8988T (cell line): ENCODE results near the gene FOXA1.

Source experiments
- DNase-seq: peaks from one replicate; pipeline ENCODE4 v3.0.0; 2011

The FOXA1 gene

GRCh38 chr14:37594971-37595808 is at the start of gene FOXA1, which contains the start of gene TTC6:
Gene FOXA1, minus strand, starts transcription at chr14:37595249. Its CDS starts 277 bp downstream, at chr14:37594972.
Gene TTC6, plus strand, starts transcription at chr14:37595629. Its CDS starts 26,436 bp downstream, at chr14:37622065.
- peak; percentile 86 for DNase-seq

DNA sequence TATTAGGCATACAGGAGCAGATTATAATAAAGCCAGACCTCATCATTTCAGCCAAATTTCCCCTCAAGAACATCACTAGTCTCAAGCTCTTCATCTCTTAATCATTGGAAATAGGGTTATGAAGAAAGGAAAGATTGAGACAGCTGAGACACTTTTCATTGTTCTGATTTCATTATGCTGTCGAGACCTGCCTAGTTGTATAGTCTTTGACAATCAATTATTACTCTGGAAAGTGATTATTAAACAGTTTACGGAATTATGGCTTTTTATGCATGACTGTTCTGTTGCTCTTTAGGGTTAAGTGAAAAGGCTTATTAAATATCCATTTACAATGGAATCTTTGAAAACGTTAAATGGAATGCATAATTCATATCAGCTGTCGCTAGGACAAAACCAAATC is 48.7 kb upstream of the FOXA1 start:
- DNase-seq = no peak

- DNase-seq = no peak
Measured at GRCh38 chr14:37642125-37642524, 47.1 kb upstream of the FOXA1 start.

DNA sequence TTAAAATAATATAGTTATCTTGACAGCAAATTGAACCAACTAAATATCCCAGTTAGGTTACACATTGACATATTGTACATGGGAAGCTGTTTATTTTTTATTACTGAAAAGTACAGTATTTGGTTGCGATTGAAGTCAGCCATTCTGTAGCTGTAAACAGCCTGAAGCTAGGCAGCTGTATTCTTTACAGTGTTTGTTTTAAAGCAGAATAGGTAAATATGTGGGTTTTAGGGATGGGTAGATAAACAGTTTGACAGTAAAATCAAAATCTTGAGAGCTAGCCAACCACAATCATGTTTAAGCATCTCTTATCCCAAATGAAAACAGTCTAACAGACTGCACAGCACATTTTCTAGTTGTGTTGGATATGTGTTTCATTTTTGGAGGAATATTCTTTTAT is 46.1 kb upstream of the FOXA1 start:
- no peak for DNase-seq

DNA sequence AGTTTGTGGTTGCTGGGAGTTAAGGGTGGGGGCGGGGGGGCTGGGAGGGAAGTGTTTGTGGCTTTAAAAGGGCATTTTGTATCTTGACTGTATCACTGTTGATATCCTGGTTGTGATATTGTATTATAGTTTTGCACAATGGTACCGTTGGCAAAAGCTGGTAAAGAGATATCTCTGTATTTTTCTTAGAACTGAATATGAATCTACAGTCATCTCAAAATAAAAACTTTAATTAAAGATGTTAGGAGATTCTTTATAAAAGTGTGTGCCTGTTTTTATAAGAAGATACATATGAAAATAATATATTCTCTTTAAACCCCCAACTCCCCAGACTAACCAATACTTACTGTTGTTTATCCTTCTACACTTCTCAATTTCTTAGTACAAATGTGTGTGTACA is 43.5 kb upstream of the FOXA1 start:
- no peak for DNase-seq

DNA sequence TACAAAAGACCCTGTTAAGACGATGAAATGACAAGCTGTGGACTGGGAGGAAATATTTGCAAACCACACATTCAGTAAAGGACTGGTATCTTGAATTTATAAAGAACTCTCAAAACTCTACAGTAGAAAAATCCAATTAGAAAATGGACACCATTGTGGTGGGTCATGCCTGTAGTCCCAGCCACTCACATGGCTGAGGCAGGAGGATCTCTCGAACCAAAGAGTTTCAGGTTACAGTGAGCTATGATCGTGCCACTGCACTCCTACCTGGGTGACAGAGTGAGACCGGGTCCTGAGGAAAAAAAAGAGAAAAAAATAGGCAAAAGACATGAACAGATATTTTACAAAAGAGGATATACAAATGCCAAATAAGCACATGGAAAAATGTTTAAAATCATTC is 42.3 kb upstream of the FOXA1 start:
- DNase-seq = no peak

DNA sequence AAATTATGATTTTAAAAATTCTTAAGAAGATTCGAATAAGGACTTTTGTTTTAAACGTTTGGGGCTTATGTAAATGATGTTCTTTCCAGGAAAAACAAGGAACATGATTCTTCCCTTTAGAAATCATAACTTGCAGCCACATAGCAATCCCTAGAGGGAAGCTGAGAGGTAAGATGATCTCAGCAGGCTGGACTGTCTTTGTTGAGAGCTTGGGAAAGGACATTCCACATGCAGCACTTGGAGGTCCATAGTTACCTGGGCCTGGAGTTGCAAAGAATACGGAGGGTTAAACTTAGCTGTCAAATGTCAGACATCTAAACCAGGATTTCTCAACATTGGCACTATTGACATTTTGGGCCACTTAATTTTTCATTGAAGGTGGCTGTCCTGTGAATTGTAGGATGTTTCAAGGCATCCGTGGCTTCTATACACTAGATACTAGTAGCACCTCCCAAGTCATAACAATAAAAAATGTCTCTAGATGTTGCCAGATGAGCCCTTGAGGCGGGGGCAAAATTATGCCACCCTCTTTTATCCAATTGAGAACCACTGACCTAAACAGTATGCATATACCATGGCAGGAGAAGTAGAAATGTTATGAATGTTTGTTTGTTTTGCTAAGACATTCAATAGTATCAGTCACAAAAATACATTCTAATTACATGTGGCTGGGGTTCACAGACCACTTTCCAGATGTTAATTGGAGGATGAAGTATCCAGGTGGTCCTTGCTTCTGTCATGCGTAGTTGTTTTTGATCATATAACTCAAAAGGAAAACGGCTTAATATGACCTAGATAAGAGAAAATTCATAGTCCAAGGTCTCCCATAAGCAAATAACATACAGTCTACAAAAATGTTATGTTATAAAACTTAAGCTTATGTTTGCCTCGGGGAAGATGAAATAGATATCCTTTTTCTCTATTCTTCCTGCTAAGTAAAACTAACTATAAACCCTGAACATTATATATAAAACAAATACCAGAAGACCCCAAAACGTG is 30.8 kb upstream of the FOXA1 start:
- no peak for DNase-seq

DNA sequence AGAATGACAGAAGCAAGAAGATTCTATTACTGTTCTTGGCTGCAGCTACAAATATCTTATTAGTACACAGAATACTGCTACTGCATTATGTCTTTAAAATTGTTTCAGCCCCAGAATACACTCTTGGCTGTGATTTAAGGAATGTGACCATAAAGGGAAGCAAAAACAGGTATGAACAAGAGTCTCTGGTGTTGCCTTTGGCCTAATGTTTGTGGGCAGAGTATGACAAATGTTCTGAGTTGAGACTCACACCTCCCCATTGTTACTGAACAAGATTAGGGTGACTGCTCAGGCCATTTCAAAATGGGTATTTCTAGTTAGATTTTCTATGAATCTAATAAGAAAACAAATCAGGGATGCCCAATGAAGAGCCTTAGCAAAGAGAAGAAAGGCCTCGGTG is 28.9 kb upstream of the FOXA1 start:
- DNase-seq = no peak

- no peak for DNase-seq
Measured at GRCh38 chr14:37623426-37623951, 28.4 kb upstream of the FOXA1 start.

DNA sequence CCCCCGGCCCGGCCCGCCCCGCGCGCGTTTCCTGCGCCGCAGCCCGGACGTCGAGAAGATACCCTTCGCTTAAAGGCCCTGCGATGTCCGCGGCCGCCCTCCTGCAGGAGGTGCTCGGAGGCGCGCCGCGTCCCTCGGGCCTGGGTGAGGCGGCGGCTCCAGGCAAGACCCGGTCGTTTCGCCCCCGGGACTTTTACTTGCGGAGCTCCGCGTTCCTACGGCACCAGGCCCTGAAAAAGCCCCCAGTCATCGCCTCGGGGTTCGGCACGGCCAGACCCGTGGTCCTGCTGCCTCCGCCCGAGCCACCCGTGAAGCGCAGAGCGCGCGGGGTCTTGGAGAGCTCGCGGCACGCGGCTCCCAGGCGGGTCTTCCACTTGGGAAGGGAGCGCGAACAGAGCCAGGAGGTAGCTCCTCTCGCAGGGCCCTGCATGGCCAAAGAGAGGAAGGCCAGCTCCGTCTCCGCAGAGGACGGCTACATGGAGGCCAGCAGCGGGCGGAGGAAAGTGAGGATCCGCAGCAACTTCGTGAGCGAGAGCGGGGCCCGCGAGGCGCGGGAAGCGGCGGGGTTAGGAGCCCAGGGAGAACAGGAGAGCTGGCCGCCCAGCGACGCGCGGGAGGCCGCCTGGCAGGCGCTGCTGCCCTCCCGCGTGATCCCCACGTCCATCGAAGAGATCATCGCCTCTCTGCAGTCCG is 27.3 kb upstream of the FOXA1 start:
- no peak for DNase-seq

DNA sequence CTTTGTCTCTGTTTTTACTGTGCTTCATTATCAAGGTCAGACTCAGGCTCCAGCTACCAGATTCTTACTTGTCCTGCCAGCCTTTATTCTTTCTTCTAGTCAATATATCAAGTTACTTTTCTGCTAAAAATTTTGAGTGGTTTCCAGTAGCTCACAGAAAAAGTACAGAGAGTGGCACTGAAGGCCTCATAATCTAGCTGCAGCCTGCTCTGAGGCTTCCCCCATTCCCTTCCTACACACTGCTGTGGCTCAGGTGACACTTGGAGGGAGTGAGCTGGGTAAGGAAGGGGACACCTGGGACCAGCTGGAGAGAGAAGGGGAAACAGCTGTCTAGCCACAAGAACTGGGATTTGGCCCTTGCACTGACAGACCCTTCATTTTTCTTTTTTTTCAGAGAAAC is 25.8 kb upstream of the FOXA1 start:
- DNase-seq = no peak

DNA sequence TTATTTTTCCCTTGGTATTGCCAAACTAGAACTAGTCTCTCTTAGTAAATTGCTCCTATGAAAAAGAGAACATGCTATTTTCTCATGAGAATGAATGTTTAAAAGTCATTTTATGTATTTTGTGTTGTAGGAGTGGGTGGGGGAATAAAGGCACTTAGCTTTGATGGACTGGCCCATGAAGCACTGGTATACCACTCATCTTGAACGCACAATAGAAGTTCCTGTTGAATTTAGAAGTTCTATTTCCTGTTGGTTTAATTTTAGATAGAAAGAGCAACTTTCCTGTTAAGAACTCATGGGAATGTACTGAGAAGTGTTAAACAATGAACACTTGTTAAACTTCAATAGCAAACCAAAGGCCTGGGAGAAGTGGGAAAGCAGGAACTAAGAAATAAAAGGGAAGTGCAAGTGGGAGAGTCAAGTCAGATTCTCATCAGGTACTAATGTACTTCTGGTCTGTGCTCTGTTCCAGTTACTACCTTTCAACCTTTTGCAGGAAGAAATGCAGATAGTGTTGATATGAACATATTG is 23.5 kb upstream of the FOXA1 start:
- DNase-seq = no peak

- no peak for DNase-seq
Measured at GRCh38 chr14:37617864-37618365, 22.9 kb upstream of the FOXA1 start.

DNA sequence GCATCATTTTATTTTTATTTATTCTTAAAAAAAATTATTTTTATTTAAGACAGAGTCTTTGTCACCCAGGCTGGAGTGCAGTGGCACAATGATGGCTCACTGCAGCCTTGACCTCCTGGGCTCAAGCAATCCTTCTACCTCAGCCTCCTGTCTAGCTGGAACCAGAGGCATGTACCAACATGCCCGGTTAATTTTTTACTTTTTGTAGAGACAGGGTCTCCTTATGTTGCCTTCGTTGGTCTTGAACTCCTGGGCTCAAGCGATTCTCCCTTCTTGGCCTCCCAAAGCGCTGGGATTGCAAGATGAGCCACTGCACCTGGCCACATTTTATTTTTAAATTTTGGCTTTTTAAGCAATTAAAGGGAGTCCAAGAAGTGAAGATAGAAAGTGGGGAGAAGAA is 21.8 kb upstream of the FOXA1 start:
- DNase-seq = no peak

DNA sequence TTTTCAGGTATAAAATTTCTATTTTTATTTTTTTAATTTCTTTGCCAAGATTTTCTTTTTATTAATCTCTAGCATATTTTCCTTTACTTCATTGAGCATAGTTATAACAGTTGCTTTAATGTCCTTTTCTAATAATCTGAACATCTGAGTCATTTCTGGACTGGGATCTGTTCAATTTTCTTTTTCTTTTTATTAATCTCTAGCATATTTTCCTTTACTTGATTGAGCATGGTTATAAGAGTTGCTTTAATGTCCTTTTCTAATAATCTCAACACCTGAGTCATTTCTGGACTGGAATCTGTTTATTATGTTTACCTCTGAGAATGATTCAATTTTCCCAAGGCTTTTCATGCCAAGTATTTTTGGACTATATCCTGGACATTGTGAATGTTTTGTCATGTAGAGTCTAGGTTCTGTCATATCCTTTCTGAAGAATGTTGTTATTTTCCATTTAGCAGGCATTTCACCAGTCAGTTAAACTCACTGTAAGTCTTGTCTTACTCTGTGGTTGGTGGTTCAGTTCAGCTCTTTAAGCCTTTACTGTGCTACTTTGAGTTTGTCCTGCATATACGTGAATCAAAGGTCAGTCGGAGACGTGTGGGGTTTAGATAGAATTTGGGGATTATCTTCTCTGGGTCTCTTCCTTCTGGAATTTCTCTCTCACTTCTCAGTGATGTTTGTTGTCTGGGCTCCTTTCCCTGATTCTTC is 20.7 kb upstream of the FOXA1 start:
- no peak for DNase-seq

DNA sequence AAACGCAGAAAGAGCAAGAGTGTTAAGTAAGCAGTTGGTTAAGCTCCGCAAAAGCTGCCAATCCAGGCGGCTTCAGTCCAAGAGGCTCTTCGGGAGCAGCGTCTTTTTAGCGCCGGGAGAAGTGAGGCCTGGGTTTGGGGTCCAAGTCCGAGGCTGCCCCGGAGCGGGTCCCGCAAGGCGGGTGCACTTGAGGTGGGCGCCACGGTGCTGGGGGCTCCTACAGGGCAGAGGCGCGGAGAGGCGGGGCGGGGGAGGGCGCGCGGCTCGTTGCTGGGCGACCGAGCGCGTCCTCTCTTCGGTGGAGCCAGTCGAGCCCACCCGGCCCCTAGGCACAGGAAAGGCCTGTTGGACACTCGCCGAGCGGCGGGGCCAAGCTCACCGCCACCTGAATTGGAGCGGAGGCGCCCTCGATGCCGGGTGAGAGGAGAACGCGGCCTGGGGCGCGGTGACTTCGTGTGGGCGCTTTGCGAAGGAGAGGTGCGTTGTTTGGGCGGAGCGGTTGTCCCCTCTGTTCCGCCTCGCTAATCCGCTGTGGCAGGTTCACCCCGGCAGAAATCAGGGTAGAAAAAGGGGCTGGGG is 16.0 kb upstream of the FOXA1 start:
- no peak for DNase-seq

- no peak for DNase-seq
Measured at GRCh38 chr14:37608649-37609048, 13.6 kb upstream of the FOXA1 start.

GRCh38 chr14:37606678-37607077 is 11.6 kb upstream of the FOXA1 start:
- DNase-seq = no peak

DNA sequence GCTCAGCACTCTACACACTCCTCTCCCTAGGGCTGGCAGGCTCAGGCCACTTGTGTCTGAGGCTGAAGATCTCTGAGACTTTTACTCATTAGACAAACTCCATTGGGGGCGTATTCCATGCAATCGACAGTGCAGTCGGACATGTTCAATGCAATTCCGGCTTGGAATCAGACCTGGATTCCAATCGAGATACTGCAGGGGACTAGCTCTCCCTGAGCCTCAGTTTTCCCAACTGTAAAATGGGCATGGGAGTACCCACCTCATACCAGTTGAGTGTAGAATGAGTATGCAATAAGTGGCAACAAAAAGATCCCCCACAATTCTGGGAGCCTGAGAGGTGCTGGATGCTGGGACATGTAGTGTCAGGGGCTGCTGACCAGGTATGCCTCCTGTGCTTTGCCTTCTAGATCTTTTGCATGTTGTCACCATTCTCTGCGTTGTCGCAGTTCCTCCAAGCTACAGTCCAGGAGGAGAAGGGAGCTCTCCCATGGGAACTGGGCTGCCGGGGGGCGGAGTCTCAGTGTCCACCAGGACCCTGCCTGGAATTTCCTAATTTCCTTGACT is 8.7 kb upstream of the FOXA1 start:
- no peak for DNase-seq

DNA sequence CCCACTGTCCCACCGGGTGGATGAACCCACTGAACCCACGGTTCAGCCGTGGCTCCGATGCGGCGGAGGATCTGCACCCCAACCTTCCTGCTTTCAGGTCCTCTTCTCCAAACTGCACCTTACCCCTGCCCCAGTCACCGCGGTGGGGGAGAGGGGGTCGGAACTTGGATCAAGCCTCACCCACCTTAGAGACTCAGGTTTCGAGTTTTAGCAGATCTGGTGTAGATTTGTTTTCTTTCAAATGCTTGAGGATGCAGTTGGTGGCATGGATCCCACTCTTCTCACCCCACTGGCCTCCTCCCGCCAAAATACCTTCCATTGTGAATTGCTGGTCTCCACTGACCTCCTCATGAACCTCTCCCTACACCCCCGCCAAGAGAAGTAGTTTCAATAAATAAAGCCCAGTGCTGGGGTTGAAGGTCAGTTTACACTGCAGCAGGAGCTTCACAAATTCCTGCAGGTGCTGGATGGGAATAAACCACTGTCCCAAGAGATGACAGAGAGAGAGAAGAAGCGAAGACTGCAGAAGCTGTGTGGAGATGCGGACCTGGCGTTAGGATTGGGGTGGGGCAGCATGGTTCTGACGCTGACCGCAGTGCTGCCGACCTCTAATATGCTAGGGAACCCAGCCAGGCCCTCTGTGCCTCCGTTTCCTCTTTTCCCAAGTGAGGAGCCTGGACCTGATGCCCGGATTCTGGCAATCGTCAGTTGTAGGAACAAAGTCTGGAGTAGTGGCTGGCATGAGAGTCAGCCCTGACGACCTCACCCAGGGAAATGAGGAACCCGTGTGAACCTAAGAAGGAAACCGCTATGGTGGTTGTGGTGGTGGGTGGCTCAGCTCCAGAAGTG is 7.8 kb upstream of the FOXA1 start:
- DNase-seq = no peak
